GM19239 (cell line): ENCODE measurements around the gene ZNF462.

Experiments
- DNase-seq: peaks from one replicate; pipeline ENCODE4 v3.0.0; 2011; ENCODE audit warnings: low spot score; ENCODE audit not compliant: insufficient read length
- FAIRE-seq: peaks from 2 replicates; lab custom pipeline; 2011; peaks lifted over from hg19 to GRCh38; lab: Jason Lieb, UNC

ZNF462 gene

GRCh38 chr9:107044872-107045271 is 181.9 kb downstream of the ZNF462 start:
- FAIRE-seq (no peak), DNase-seq (no peak)

GRCh38 chr9:107046692-107047091 is 183.7 kb downstream of the ZNF462 start:
- FAIRE-seq: no peak

GRCh38 chr9:107049046-107049802 is 186.3 kb downstream of the ZNF462 start:
- no peak for FAIRE-seq
- DNase-seq: no peak

More at GRCh38 chr9:107046692-107047091, 183.7 kb downstream of the ZNF462 start:
- DNase-seq: no peak

GRCh38 chr9:107049803-107050184 is 186.8 kb downstream of the ZNF462 start:
- DNase-seq: no peak
- no peak for FAIRE-seq

DNA sequence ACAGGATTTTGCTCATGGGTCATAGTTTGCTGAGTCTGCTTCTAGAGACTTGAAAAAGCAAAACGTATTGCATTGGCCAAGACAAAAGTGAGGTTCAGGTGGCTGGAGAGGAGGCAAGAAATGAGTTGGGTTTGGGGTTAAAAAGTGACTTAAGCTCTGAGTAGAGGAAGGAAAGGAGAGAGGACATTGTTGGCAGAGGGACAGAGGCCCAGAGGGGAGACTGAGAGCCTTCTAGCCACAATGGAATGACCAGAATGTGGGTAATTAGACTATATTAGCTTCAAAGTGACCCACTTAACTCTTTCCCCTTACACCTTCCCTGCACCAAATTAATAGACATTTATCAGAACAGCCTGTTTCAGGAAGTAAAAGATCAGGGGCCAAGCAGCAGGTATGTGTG is 188.4 kb downstream of the ZNF462 start:
- no peak for FAIRE-seq
- DNase-seq: no peak

GRCh38 chr9:107054146-107054545 is 191.2 kb downstream of the ZNF462 start:
- no peak for FAIRE-seq
- DNase-seq: no peak

GRCh38 chr9:107059220-107059619 is 196.3 kb downstream of the ZNF462 start:
- no peak for DNase-seq
- FAIRE-seq: no peak

DNA sequence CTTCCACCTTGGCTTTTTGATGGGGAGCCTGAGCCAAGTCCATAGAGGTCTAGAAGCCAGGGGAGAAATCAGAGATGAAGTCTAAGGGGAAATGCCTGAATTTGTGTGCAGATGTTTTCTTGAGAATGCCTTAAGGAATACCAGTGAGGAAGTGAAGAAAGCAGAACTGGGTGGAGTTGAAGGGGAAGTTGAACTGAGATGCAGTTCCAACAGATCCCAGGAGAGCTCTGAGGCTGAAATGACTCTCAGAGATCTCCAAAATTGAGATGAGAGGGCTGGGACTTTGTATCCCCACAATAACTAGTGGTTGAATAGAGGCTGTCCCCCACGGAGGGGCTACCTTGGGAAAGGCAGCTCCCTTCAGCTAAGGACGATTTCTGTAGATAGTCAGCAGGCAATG is 197.1 kb downstream of the ZNF462 start:
- DNase-seq (no peak), FAIRE-seq (no peak)
